Pancreas (tissue), 10 donors: ENCODE measurements around the gene MAP2. TPM values are rescaled to one million over a fixed set of nuclear protein-coding genes. Genes with fewer than 3 reads are reported as not detected.

Experiments
- ATAC-seq, 4 donors: fragments of 200-7000 bp; cut with Tn5 transposase; one replicate each; pipeline versions ENCODE4 v1.8.0 to v1.9.1; 2020; ENCODE audit warnings: mild to moderate bottlenecking in 4 of 4, moderate library complexity in 4 of 4
- DNase-seq, 6 donors: peaks; one replicate each; pipeline ENCODE4 v3.0.0-alpha.2; 2020
- FAIRE-seq: peaks from 2 replicates; lab custom pipeline; 2012; peaks lifted over from hg19 to GRCh38; lab: Jason Lieb, UNC
- H3K27ac ChIP-seq, 4 donors: fragments of 200-600 bp; sonication (generic); 1 replicate in 3 of 4; 2 replicates in 1 of 4; pipeline versions ENCODE4 v1.5.0 to v1.8.0; 2020
- H3K27me3 ChIP-seq, 4 donors: fragments of 200-600 bp; one replicate each; pipeline ENCODE4 v1.8.0; 2021
- H3K36me3 ChIP-seq, 3 donors: fragments of 200-600 bp; sonication (generic) in 1 of 3; one replicate each; pipeline versions ENCODE4 v1.5.0 to v1.8.0; 2020 to 2021
- H3K4me1 ChIP-seq, 3 donors: fragments of 200-600 bp; one replicate each; pipeline ENCODE4 v1.8.0; 2021
- H3K4me3 ChIP-seq, 4 donors: fragments of 200-600 bp; sonication (generic) in 2 of 4; one replicate each; pipeline versions ENCODE4 v1.5.0 to v1.8.0; 2020 to 2021
- H3K9me3 ChIP-seq, 4 donors: fragments of 200-600 bp; one replicate each; pipeline ENCODE4 v1.8.0; 2021
- WGBS, 2 donors: extraction: QIAGEN DNeasy Blood & Tissue Kit; methylation state at CpG; one replicate each; pipeline ENCODE4 v1.1.7; 2013; 5-methylcytosine and 5-hydroxymethylcytosine counted together
- intact Hi-C, 3 donors: fragments of 100-400 bp; cut with DNase I; formaldehyde crosslinking; loops; one replicate each; pipeline versions ENCODE4 v1.11.1 to v1.14.2; 2022
- polyA plus RNA-seq, 2 donors: library from polyadenylated mRNA; stranded (reverse); fragments of 200-250 nt; gene quantifications; one replicate each; pipeline ENCODE4 v1.2.3, GENCODE V29; 2013
- total RNA-seq, 6 donors: library from RNA; stranded (reverse); fragmentation: NEBNext Ultra II Directional in 4 of 6; extraction: Animal tissue kit (Norgen Biotek cat#: 25700) in 4 of 6; gene quantifications; one replicate each; pipeline versions ENCODE4 v1.2.1 to v1.2.4, GENCODE V29; 2021 to 2023
- TF ChIP-seq, protein P1 (sequence below), 4 donors: fragments of 200-600 bp; sonication (generic) in 3 of 4; IDR thresholded peaks; one replicate each; pipeline versions ENCODE4 v1.5.0 to v1.8.0; 2021; ENCODE audit warnings: antibody characterized with exemption in 4 of 4
- donor health status: healthy with polysubstance abuse.
- donor health status: DM: no; HTN: no; CAD: no; lungs with moderate emphysema.
- donor health status: DM: no; HTN: no; CAD: no.
- donor health status: control.
- donor health status: control.
- donor health status: Bipolar disorder and iron deficiency.
- donor health status: DM: yes; HTN: yes; CAD: no.
- donor health status: DM: no; HTN: no; CAD: no.
- donor health status: DM: no; HTN: no; CAD: no.
- donor health status: DM: yes; HTN: yes; CAD: no.

Gene MAP2
- total and polyA plus RNA-seq, 8 donors = 6.9 to 23.9 (median 11.2) TPM

DNA sequence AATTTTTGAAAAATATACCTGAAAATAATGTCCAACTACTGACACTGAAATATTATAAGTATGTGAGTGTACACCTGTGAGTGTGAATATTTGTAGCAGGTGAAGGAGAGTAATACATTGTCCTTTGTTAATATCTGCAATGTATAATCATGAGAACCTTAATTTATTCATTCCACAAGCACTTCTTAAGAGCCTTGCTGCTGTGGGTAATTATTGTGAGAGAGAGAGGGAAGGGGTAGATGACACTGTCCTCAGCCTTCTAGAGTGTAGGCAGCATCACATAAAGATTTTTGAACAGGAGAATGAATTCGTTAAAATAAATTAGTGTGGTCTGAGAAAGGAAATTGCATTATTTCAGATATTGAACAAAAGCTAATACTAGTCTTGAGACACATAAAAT is 157.2 kb downstream of the MAP2 start:
- Histone ChIP-seq H3K4me3 (no peak overlapping the region), H3K36me3 (no peaks in the 10 kb centered on the region), H3K27ac (no peak overlapping the region), H3K9me3 (no peaks in the 10 kb centered on the region), H3K4me1 (no peaks in the 10 kb centered on the region), H3K27me3 (no peaks in the 10 kb centered on the region)
- 77 to 80% methylated on average over 1 of the region's 1 CpG for WGBS, 2 donors
- TF ChIP-seq, protein P1, sequence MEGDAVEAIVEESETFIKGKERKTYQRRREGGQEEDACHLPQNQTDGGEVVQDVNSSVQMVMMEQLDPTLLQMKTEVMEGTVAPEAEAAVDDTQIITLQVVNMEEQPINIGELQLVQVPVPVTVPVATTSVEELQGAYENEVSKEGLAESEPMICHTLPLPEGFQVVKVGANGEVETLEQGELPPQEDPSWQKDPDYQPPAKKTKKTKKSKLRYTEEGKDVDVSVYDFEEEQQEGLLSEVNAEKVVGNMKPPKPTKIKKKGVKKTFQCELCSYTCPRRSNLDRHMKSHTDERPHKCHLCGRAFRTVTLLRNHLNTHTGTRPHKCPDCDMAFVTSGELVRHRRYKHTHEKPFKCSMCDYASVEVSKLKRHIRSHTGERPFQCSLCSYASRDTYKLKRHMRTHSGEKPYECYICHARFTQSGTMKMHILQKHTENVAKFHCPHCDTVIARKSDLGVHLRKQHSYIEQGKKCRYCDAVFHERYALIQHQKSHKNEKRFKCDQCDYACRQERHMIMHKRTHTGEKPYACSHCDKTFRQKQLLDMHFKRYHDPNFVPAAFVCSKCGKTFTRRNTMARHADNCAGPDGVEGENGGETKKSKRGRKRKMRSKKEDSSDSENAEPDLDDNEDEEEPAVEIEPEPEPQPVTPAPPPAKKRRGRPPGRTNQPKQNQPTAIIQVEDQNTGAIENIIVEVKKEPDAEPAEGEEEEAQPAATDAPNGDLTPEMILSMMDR (IDR thresholded peaks at IDR 0.05) = no peak
- ATAC-seq = no peak
- intact Hi-C loops = no loop called here
- FAIRE-seq = no peak
- DNase-seq = no peak

DNA sequence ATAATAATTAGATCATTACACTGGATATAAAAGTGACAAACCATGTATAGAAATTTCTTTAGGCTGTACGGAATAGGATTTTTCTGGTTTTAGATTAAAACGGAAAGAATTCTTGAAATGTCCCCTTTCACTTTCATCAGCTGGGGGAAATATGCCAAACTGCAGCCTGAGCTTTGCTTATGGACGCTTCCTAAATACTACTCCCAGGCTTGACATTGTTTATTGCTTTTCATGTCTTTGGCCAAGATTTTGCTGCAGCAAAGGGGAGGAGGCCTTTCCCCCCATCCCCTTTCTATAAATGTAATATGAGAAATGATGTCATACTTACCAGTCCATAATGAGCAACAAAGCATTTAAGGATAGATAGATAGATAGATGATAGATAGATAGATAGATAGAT is 158.4 kb downstream of the MAP2 start:
- Histone ChIP-seq H3K27ac (no peak overlapping the region), H3K36me3 (no peaks in the 10 kb centered on the region), H3K27me3 (no peaks in the 10 kb centered on the region), H3K4me1 (no peaks in the 10 kb centered on the region), H3K4me3 (no peak overlapping the region), H3K9me3 (no peaks in the 10 kb centered on the region)
- 85 to 96% methylated on average over 3 of the region's 3 CpGs for WGBS, 2 donors
- intact Hi-C loops = no loop called here
- FAIRE-seq (no peak), ATAC-seq (no peak), DNase-seq (no peak)
- TF ChIP-seq, protein P1 (IDR thresholded peaks at IDR 0.05) = no peak

DNA sequence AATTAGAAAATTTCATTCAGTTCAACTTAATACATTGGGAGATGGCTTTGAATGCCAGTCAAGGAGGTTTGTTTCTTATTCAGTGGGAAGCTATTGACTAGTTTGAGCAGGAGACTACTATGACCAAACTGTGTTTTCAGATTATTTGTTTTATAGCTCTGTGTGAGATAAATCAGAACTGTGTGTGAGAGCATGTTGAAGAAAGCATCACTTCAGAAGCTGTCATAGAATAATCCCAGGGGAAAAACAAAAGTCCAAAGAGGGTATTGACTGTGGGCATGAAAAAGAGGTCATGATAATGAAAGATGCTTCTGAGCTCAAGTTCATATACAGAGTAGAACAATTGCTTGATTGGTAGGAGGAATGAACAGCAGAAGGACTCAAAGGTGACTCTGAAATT is 160.6 kb downstream of the MAP2 start:
- Histone ChIP-seq H3K9me3 (no peaks in the 10 kb centered on the region), H3K36me3 (no peaks in the 10 kb centered on the region), H3K27ac (no peak overlapping the region), H3K4me1 (no peaks in the 10 kb centered on the region), H3K4me3 (no peak overlapping the region), H3K27me3 (no peaks in the 10 kb centered on the region)
- FAIRE-seq (no peak), ATAC-seq (no peak), DNase-seq (no peak)
- intact Hi-C loops = no loop called here
- TF ChIP-seq, protein P1 (IDR thresholded peaks at IDR 0.05) = no peak

DNA sequence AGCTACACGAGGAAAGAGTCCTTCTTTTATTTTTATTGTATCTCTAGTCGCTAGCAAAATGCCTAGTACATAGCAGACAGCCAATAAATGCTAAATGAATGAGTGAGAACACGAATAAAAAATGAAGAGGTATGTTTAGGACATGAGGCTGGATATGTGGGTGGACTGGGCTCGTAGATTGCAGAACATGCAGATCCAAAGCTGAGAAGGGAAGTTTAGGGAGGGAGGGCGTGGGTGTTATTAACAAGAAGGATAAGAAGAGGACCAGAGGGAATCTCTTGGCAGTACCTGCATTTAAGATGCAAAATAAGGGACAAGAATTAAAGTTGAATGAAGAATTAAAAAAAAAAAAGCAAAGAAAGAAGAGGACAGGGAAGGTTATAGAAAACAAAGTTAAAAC is 161.1 kb downstream of the MAP2 start:
- Histone ChIP-seq H3K27me3 (no peaks in the 10 kb centered on the region), H3K27ac (no peak overlapping the region), H3K4me3 (no peak overlapping the region), H3K36me3 (no peaks in the 10 kb centered on the region), H3K4me1 (no peaks in the 10 kb centered on the region), H3K9me3 (no peaks in the 10 kb centered on the region)
- 86 to 88% methylated on average over 5 of the region's 5 CpGs for WGBS, 2 donors
- no peak for ATAC-seq
- FAIRE-seq = no peak
- intact Hi-C loops = no loop called here
- TF ChIP-seq, protein P1 (IDR thresholded peaks at IDR 0.05) = no peak
- DNase-seq = no peak

DNA sequence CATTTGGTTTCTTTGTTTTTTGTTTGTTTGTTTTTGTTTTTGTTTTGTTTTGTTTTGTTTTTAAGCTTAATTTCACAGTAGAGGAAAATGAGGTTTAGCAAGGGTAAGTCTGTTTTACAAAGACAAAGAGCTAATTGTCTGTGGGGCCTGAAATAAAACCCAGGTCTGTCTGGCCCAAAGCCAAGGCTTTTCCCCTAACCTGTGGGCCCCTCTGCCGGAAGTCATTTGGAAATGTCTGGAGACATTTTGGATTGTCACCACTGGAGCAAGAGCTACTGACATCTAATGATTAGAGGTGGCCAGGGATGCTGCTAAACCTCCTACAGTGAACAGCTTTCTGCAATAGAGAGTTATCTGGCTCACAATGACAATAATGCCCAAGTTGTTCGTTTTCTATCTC is 167.2 kb downstream of the MAP2 start:
- no peak for DNase-seq
- TF ChIP-seq, protein P1 (IDR thresholded peaks at IDR 0.05) = no peak
- 61 to 76% methylated on average over 2 of the region's 2 CpGs for WGBS, 2 donors
- intact Hi-C loops = no loop called here
- Histone ChIP-seq H3K36me3 (no peaks in the 10 kb centered on the region), H3K9me3 (no peaks in the 10 kb centered on the region), H3K4me3 (no peak overlapping the region), H3K4me1 (no peaks in the 10 kb centered on the region), H3K27me3 (no peaks in the 10 kb centered on the region), H3K27ac (no peak overlapping the region)
- FAIRE-seq = no peak
- no peak for ATAC-seq
